Measurements from ENCODE around the gene FOXO1.

Gene FOXO1

GRCh38 chr13:40547591-40548315 is 118.7 kb downstream of the FOXO1 start:
- no peak for DNase-seq (ENCODE audit: low read depth)
- TF ChIP-seq CTCF (IDR thresholded peaks at IDR 0.05; ENCODE audit: insufficient read depth, low read depth, low read length, missing control alignments), result no peak
- H3K4me3 ChIP-seq (ENCODE audit: low read length), result no peak overlapping the region

- DNase-seq (ENCODE audit: low read depth), result no peak
- no peak overlapping the region for H3K4me3 ChIP-seq (ENCODE audit: low read length)
- no peak for TF ChIP-seq CTCF (IDR thresholded peaks at IDR 0.05; ENCODE audit: insufficient read depth, low read depth, low read length, missing control alignments)
Observed at GRCh38 chr13:40546047-40546446, 120.4 kb downstream of the FOXO1 start.

- no peak overlapping the region for H3K4me3 ChIP-seq (ENCODE audit: low read length)
- no peak for TF ChIP-seq CTCF (IDR thresholded peaks at IDR 0.05; ENCODE audit: insufficient read depth, low read depth, low read length, missing control alignments)
- peak; percentile 79 for DNase-seq (ENCODE audit: low read depth)
Observed at GRCh38 chr13:40540328-40541044, 126.0 kb downstream of the FOXO1 start.

GRCh38 chr13:40539576-40540327 is 126.7 kb downstream of the FOXO1 start:
- no peak overlapping the region for H3K4me3 ChIP-seq (ENCODE audit: low read length)
- TF ChIP-seq CTCF (IDR thresholded peaks at IDR 0.05; ENCODE audit: insufficient read depth, low read depth, low read length, missing control alignments), result no peak
- no peak for DNase-seq (ENCODE audit: low read depth)

- TF ChIP-seq CTCF (IDR thresholded peaks at IDR 0.05; ENCODE audit: insufficient read depth, low read depth, low read length, missing control alignments), result no peak
- no peak for DNase-seq (ENCODE audit: low read depth)
- no peak overlapping the region for H3K4me3 ChIP-seq (ENCODE audit: low read length)
Observed at GRCh38 chr13:40537146-40537895, 129.1 kb downstream of the FOXO1 start.

- TF ChIP-seq CTCF (IDR thresholded peaks at IDR 0.05; ENCODE audit: insufficient read depth, low read depth, low read length, missing control alignments), result no peak
- no peak overlapping the region for H3K4me3 ChIP-seq (ENCODE audit: low read length)
- DNase-seq (ENCODE audit: low read depth), result peak; percentile 82
Observed at GRCh38 chr13:40536443-40537113, 129.9 kb downstream of the FOXO1 start.
